Measurements from ENCODE around the gene TRIOBP. TPM values are rescaled to one million over a fixed set of nuclear protein-coding genes. Genes with fewer than 3 reads are reported as not detected.

TRIOBP gene
- total RNA-seq, 1 donor from 2014 or later: 85.0 TPM

GRCh38 chr22:37664249-37665101, 32.4 kb upstream of the TRIOBP start:
- H3K4me3 ChIP-seq: no peak overlapping the region
- H3K27ac ChIP-seq: no peak overlapping the region
- DNase-seq (no peak), ATAC-seq (no peak)
- no peaks in the 10 kb centered on the region for H3K9me3 ChIP-seq
- peaks cover 23% of the 10 kb centered on the region for H3K4me1 ChIP-seq
- no peak for TF ChIP-seq CTCF (IDR thresholded peaks at IDR 0.05)
- H3K36me3 ChIP-seq: peaks cover 15% of the 10 kb centered on the region
- intact Hi-C loops (cut with DNase I): no loop called here
- no peaks in the 10 kb centered on the region for H3K27me3 ChIP-seq

- H3K27ac ChIP-seq: no peak overlapping the region
- intact Hi-C loops (cut with DNase I): no loop called here
- peaks cover 15% of the 10 kb centered on the region for H3K36me3 ChIP-seq
Measured at GRCh38 chr22:37665487-37665886, 31.4 kb upstream of the TRIOBP start.

GRCh38 chr22:37669586-37669985, 27.3 kb upstream of the TRIOBP start:
- Histone ChIP-seq H3K4me3 (no peak overlapping the region), H3K9me3 (no peaks in the 10 kb centered on the region), H3K36me3 (peaks cover 15% of the 10 kb centered on the region), H3K27ac (no peak overlapping the region), H3K27me3 (no peaks in the 10 kb centered on the region), H3K4me1 (peaks cover 10% of the 10 kb centered on the region)
- intact Hi-C loops (cut with DNase I): no loop called here
- TF ChIP-seq CTCF (IDR thresholded peaks at IDR 0.05): no peak
- no peak for ATAC-seq
- no peak for DNase-seq

More at GRCh38 chr22:37665487-37665886, 31.4 kb upstream of the TRIOBP start:
- peaks cover 13% of the 10 kb centered on the region for H3K4me1 ChIP-seq
- no peaks in the 10 kb centered on the region for H3K27me3 ChIP-seq
- TF ChIP-seq CTCF (IDR thresholded peaks at IDR 0.05): no peak
- H3K4me3 ChIP-seq: no peak overlapping the region
- no peak for ATAC-seq
- no peaks in the 10 kb centered on the region for H3K9me3 ChIP-seq
- DNase-seq: no peak

- no peaks in the 10 kb centered on the region for H3K36me3 ChIP-seq
- no peak for TF ChIP-seq CTCF (IDR thresholded peaks at IDR 0.05)
- no peaks in the 10 kb centered on the region for H3K27me3 ChIP-seq
- H3K4me1 ChIP-seq: peaks cover 32% of the 10 kb centered on the region
- no peak overlapping the region for H3K27ac ChIP-seq
- intact Hi-C loops (cut with DNase I): no loop called here
- H3K9me3 ChIP-seq: no peaks in the 10 kb centered on the region
- ATAC-seq (no peak), DNase-seq (no peak)
- no peak overlapping the region for H3K4me3 ChIP-seq
Measured at GRCh38 chr22:37672206-37672919, 24.5 kb upstream of the TRIOBP start.

- Histone ChIP-seq H3K27ac (peak overlapping the region; percentile 30), H3K36me3 (no peaks in the 10 kb centered on the region), H3K4me1 (peaks cover 39% of the 10 kb centered on the region), H3K4me3 (no peak overlapping the region), H3K9me3 (no peaks in the 10 kb centered on the region), H3K27me3 (no peaks in the 10 kb centered on the region)
- DNase-seq (no peak), ATAC-seq (no peak)
- intact Hi-C loops (cut with DNase I): no loop called here
- no peak for TF ChIP-seq CTCF (IDR thresholded peaks at IDR 0.05)
Measured at GRCh38 chr22:37672920-37673455, 23.9 kb upstream of the TRIOBP start.
